BLaER1 treated with 17β-estradiol and CSF1 and Interleukin-3, amounts not matched to agents 10 nM and 100 nM (cell line): ENCODE measurements around the gene DDX17.

Experiments
- H3K27ac ChIP-seq, 11 experiments: shearing (Covaris generic); formaldehyde crosslinking; 2 replicates each; pipeline ENCODE4 v1.8.1; 2022
- H3K27me3 ChIP-seq, 11 experiments: shearing (Covaris generic); formaldehyde crosslinking; 2 replicates each; pipeline ENCODE4 v1.8.1; 2022
- H3K36me3 ChIP-seq, 11 experiments: shearing (Covaris generic); formaldehyde crosslinking; 2 replicates each; pipeline ENCODE4 v1.8.1; 2022
- H3K4me1 ChIP-seq, 10 experiments: shearing (Covaris generic); formaldehyde crosslinking; 2 replicates each; pipeline ENCODE4 v1.8.1; 2022
- H3K4me2 ChIP-seq, 11 experiments: shearing (Covaris generic); formaldehyde crosslinking; 2 replicates each; pipeline ENCODE4 v1.8.1; 2022
- H3K4me3 ChIP-seq, 10 experiments: shearing (Covaris generic); formaldehyde crosslinking; 2 replicates each; pipeline ENCODE4 v1.8.1; 2022
- H3K9ac ChIP-seq, 11 experiments: shearing (Covaris generic); formaldehyde crosslinking; 2 replicates each; pipeline ENCODE4 v1.8.1; 2022
- H3K9me3 ChIP-seq, 11 experiments: shearing (Covaris generic); formaldehyde crosslinking; replicated peaks in 1 of 11; 2 replicates each; pipeline ENCODE4 v1.8.1; 2022
- H4K20me1 ChIP-seq, 11 experiments: shearing (Covaris generic); formaldehyde crosslinking; 2 replicates each; pipeline ENCODE4 v1.8.1; 2022
- Cebpa-rat ChIP-seq, 11 experiments: shearing (Covaris generic); IDR thresholded peaks; 2 replicates each; pipeline ENCODE4 v1.8.1; 2022

Gene DDX17

GRCh38 chr22:38456272-38456835 is 49.8 kb downstream of the DDX17 start:
- H3K9ac ChIP-seq = peak overlapping the region in 3 of 11 experiments; percentile 57 to 81 (median 79); a peak in 8 of 22 replicates
- no peaks in the 10 kb centered on the region for H3K36me3 ChIP-seq
- H3K4me2 ChIP-seq = peak overlapping the region; percentile 84 to 97 (median 94)
- no peak for TF ChIP-seq Cebpa-rat (IDR thresholded peaks at IDR 0.05)
- H3K4me3 ChIP-seq = peak overlapping the region; percentile 51 to 73 (median 66); a peak in 19 of 20 replicates
- no peak overlapping the region for H3K27ac ChIP-seq
- H4K20me1 ChIP-seq = peaks cover 0 to 80% (median 18%) of the 10 kb centered on the region in 11 experiments; a peak in 16 of 22 replicates
- no peaks in the 10 kb centered on the region for H3K9me3 ChIP-seq
- H3K27me3 ChIP-seq = peaks cover 53 to 98% (median 65%) of the 10 kb centered on the region in 11 experiments
- H3K4me1 ChIP-seq = peaks cover 12 to 54% (median 40%) of the 10 kb centered on the region in 10 experiments; a peak in 19 of 20 replicates

- Histone ChIP-seq H3K9ac (peak overlapping the region; percentile 50 to 81 (median 74); a peak in 20 of 22 replicates), H3K36me3 (no peaks in the 10 kb centered on the region), H3K27ac (peak overlapping the region in 4 of 11 experiments; percentile 1 to 25 (median 20); a peak in 3 of 22 replicates), H3K4me2 (peak overlapping the region; percentile 84 to 97 (median 94)), H3K9me3 (no peaks in the 10 kb centered on the region), H3K4me3 (peak overlapping the region; percentile 51 to 73 (median 66)), H4K20me1 (peaks cover 0 to 77% (median 18%) of the 10 kb centered on the region in 11 experiments; a peak in 16 of 22 replicates), H3K27me3 (peaks cover 60 to 98% (median 70%) of the 10 kb centered on the region in 11 experiments), H3K4me1 (peaks cover 9 to 47% (median 34%) of the 10 kb centered on the region in 10 experiments; a peak in 19 of 20 replicates)
- no peak for TF ChIP-seq Cebpa-rat (IDR thresholded peaks at IDR 0.05)
Measured at GRCh38 chr22:38455530-38456271, 50.4 kb downstream of the DDX17 start.

- Histone ChIP-seq H3K9me3 (no peaks in the 10 kb centered on the region), H3K27me3 (peaks cover 66 to 98% (median 73%) of the 10 kb centered on the region in 11 experiments), H3K36me3 (no peaks in the 10 kb centered on the region), H4K20me1 (peaks cover 0 to 77% (median 17%) of the 10 kb centered on the region in 11 experiments; a peak in 15 of 22 replicates), H3K9ac (peak within 1 kb of the TSS; percentile 50 to 81 (median 74); a peak in 20 of 22 replicates), H3K4me2 (peak within 1 kb of the TSS; percentile 84 to 97 (median 94)), H3K4me1 (peaks cover 9 to 41% (median 29%) of the 10 kb centered on the region in 10 experiments; a peak in 19 of 20 replicates), H3K27ac (peak within 1 kb of the TSS in 4 of 11 experiments; percentile 1 to 25 (median 20); a peak in 3 of 22 replicates), H3K4me3 (peak within 1 kb of the TSS; percentile 51 to 73 (median 66))
- no peak for TF ChIP-seq Cebpa-rat (IDR thresholded peaks at IDR 0.05)
Measured at GRCh38 chr22:38455076-38455529, 51.0 kb downstream of the DDX17 start, which contains the start of gene KCNJ4. Gene KCNJ4, minus strand, starts transcription at chr22:38455199. Its CDS starts 27,067 bp downstream, at chr22:38428132.

GRCh38 chr22:38454353-38455075 is 51.6 kb downstream of the DDX17 start:
- H3K9me3 ChIP-seq = no peaks in the 10 kb centered on the region
- peak overlapping the region in 9 of 11 experiments; percentile 15 to 81 (median 33); a peak in 11 of 22 replicates for H3K9ac ChIP-seq
- H3K27ac ChIP-seq = no peak overlapping the region
- H3K4me2 ChIP-seq = peak overlapping the region; percentile 84 to 97 (median 94)
- H3K4me1 ChIP-seq = peaks cover 9 to 35% (median 25%) of the 10 kb centered on the region in 10 experiments; a peak in 18 of 20 replicates
- no peak for TF ChIP-seq Cebpa-rat (IDR thresholded peaks at IDR 0.05)
- peaks cover 72 to 98% (median 79%) of the 10 kb centered on the region in 11 experiments for H3K27me3 ChIP-seq
- H3K36me3 ChIP-seq = no peaks in the 10 kb centered on the region
- H3K4me3 ChIP-seq = peak overlapping the region; percentile 51 to 73 (median 66)
- peaks cover 0 to 78% (median 17%) of the 10 kb centered on the region in 11 experiments; a peak in 15 of 22 replicates for H4K20me1 ChIP-seq

GRCh38 chr22:38453996-38454352 is 52.1 kb downstream of the DDX17 start:
- Histone ChIP-seq H3K4me2 (peak overlapping the region in 10 of 11 experiments; percentile 84 to 97 (median 94); a peak in 14 of 22 replicates), H3K4me1 (peaks cover 8 to 30% (median 19%) of the 10 kb centered on the region in 10 experiments; a peak in 18 of 20 replicates), H3K4me3 (peak overlapping the region in 1 of 10 experiments; percentile 72; a peak in 1 of 20 replicates), H3K27ac (no peak overlapping the region), H4K20me1 (peaks cover 0 to 78% (median 18%) of the 10 kb centered on the region in 11 experiments; a peak in 15 of 22 replicates), H3K36me3 (no peaks in the 10 kb centered on the region), H3K9me3 (no peaks in the 10 kb centered on the region), H3K9ac (no peak overlapping the region), H3K27me3 (peaks cover 74 to 97% (median 84%) of the 10 kb centered on the region in 11 experiments)
- no peak for TF ChIP-seq Cebpa-rat (IDR thresholded peaks at IDR 0.05)

- no peak for TF ChIP-seq Cebpa-rat (IDR thresholded peaks at IDR 0.05)
- Histone ChIP-seq H3K4me2 (0 out of 22 replicates have a peak overlapping the region, but pooled peaks of 1 of the 11 experiments have one; percentile 5), H3K9ac (no peak overlapping the region), H3K4me3 (no peak overlapping the region), H3K27ac (no peak overlapping the region), H3K4me1 (peaks cover 6 to 24% (median 13%) of the 10 kb centered on the region in 10 experiments; a peak in 17 of 20 replicates), H4K20me1 (peaks cover 0 to 84% (median 18%) of the 10 kb centered on the region in 11 experiments; a peak in 15 of 22 replicates), H3K27me3 (peaks cover 74 to 97% (median 88%) of the 10 kb centered on the region in 11 experiments), H3K9me3 (no peaks in the 10 kb centered on the region), H3K36me3 (no peaks in the 10 kb centered on the region)
Measured at GRCh38 chr22:38453066-38453672, 52.9 kb downstream of the DDX17 start.

- Histone ChIP-seq H3K27ac (no peak overlapping the region), H3K4me3 (no peak overlapping the region), H3K9me3 (no peaks in the 10 kb centered on the region), H3K4me2 (no peak overlapping the region), H3K36me3 (no peaks in the 10 kb centered on the region), H3K4me1 (peaks cover 6 to 23% (median 13%) of the 10 kb centered on the region in 10 experiments; a peak in 17 of 20 replicates), H3K9ac (no peak overlapping the region), H3K27me3 (peaks cover 74 to 93% (median 85%) of the 10 kb centered on the region in 11 experiments), H4K20me1 (peaks cover 0 to 81% (median 18%) of the 10 kb centered on the region in 11 experiments; a peak in 15 of 22 replicates)
- no peak for TF ChIP-seq Cebpa-rat (IDR thresholded peaks at IDR 0.05)
Measured at GRCh38 chr22:38452373-38453065, 53.6 kb downstream of the DDX17 start.
